Keratinocyte (primary cell): ENCODE measurements around the gene APP. TPM values are rescaled to one million over a fixed set of nuclear protein-coding genes. Genes with fewer than 3 reads are reported as not detected.

Experiments used
- DNase-seq: peaks from one replicate; pipeline ENCODE4 v3.0.0-alpha.2; 2011; ENCODE audit warnings: low read depth, missing footprints, low spot score
- FAIRE-seq: peaks from 2 replicates; lab custom pipeline; 2011; peaks lifted over from hg19 to GRCh38; lab: Jason Lieb, UNC
- H2AFZ ChIP-seq: 2 replicates; pipeline ENCODE4 v1.6.0; 2012; ENCODE audit warnings: low read length, control low read depth, inconsistent platforms; ENCODE audit not compliant: control insufficient read depth
- H3K27ac ChIP-seq: 2 replicates; pipeline ENCODE4 v1.5.1; 2011; ENCODE audit warnings: low read length; ENCODE audit not compliant: control insufficient read depth, insufficient read depth
- H3K27me3 ChIP-seq: 3 replicates; pipeline ENCODE4 v1.6.0; 2011; ENCODE audit warnings: low read length; ENCODE audit not compliant: control insufficient read depth, insufficient read depth; ENCODE audit errors: extremely low read depth
- H3K36me3 ChIP-seq, 2 experiments: 2 replicates in 1 of 2; 3 replicates in 1 of 2; pipeline ENCODE4 v1.5.1; 2011; ENCODE audit warnings: low read length in 2 of 2, mild to moderate bottlenecking in 1 of 2; ENCODE audit not compliant: control insufficient read depth in 2 of 2, insufficient read depth in 2 of 2; ENCODE audit errors: extremely low read depth in 1 of 2
- H3K4me1 ChIP-seq: 3 replicates; pipeline ENCODE4 v1.5.1; 2011; ENCODE audit warnings: low read length; ENCODE audit not compliant: control insufficient read depth, insufficient read depth; ENCODE audit errors: extremely low read depth
- H3K4me2 ChIP-seq: 3 replicates; pipeline ENCODE4 v1.6.0; 2011; ENCODE audit warnings: low read depth, low read length; ENCODE audit not compliant: control insufficient read depth, insufficient read depth; ENCODE audit errors: extremely low read depth
- H3K4me3 ChIP-seq, 3 experiments: fragments of 200-600 bp in 1 of 3; sonication (generic) in 1 of 3; 2 replicates in 2 of 3; 3 replicates in 1 of 3; pipeline ENCODE4 v1.5.1; 2011 to 2016; ENCODE audit warnings: low read length in 3 of 3, mild to moderate bottlenecking in 3 of 3, control low read depth in 2 of 3, inconsistent platforms in 1 of 3, low read depth in 1 of 3, mixed read lengths in 1 of 3, mixed run types in 1 of 3, moderate library complexity in 1 of 3; ENCODE audit not compliant: control insufficient read depth in 2 of 3, insufficient read depth in 2 of 3; ENCODE audit errors: extremely low read depth in 1 of 3
- H3K79me2 ChIP-seq: 2 replicates; pipeline ENCODE4 v1.6.0; 2012; ENCODE audit warnings: low read length; ENCODE audit not compliant: control insufficient read depth, insufficient read depth
- H3K9ac ChIP-seq: 3 replicates; pipeline ENCODE4 v1.6.0; 2011; ENCODE audit warnings: low read length; ENCODE audit not compliant: control insufficient read depth, insufficient read depth; ENCODE audit errors: extremely low read depth
- H3K9me1 ChIP-seq: 3 replicates; pipeline ENCODE4 v1.6.0; 2011; ENCODE audit warnings: low read length; ENCODE audit not compliant: control insufficient read depth, insufficient read depth; ENCODE audit errors: extremely low read depth
- H3K9me3 ChIP-seq: 2 replicates; pipeline ENCODE4 v1.5.1; 2012; ENCODE audit warnings: low read depth, low read length; ENCODE audit not compliant: control insufficient read depth
- H4K20me1 ChIP-seq: 3 replicates; pipeline ENCODE4 v1.6.0; 2011; ENCODE audit warnings: low read length; ENCODE audit not compliant: control insufficient read depth, insufficient read depth; ENCODE audit errors: extremely low read depth
- EZH2 ChIP-seq: IDR thresholded peaks from one replicate; pipeline ENCODE4 v1.6.1; 2012; ENCODE audit warnings: inconsistent platforms, mild to moderate bottlenecking, low read length, moderate library complexity
- dilution Hi-C: fragments of 300-500 bp; cut with MboI; formaldehyde crosslinking; loops from one replicate; pipeline ENCODE4 v1.7.0; 2020; ENCODE audit warnings: low sequenced_read_pairs; ENCODE audit not compliant: extremely low pct_ligation_motif_present
- polyA plus RNA-seq, 5 experiments: library from polyadenylated mRNA; depleted of rRNA in 3 of 5; stranded (reverse) in 3 of 5; stranded (forward) in 1 of 5; unstranded in 1 of 5; fragments of >200 nt; gene quantifications; 1 replicate in 1 of 5; 2 replicates in 3 of 5; 3 replicates in 1 of 5; pipeline versions ENCODE4 v1.2.1 to v1.2.3, GENCODE V29; 2011 to 2012; ENCODE audit warnings: missing spikeins in 2 of 5, low read depth in 1 of 5, low replicate concordance in 1 of 5
- TF ChIP-seq, protein P1 (sequence below), 3 experiments: IDR thresholded peaks in 1 of 3; conservative IDR thresholded peaks in 1 of 3; optimal IDR thresholded peaks in 1 of 3; 2 replicates in 2 of 3; 3 replicates in 1 of 3; pipeline versions ENCODE3 to v1.5.1; 2011; ENCODE audit warnings: low read length in 3 of 3, mild to moderate bottlenecking in 3 of 3, moderate library complexity in 2 of 3, control low read depth in 1 of 3, inconsistent platforms in 1 of 3; ENCODE audit not compliant: insufficient read depth in 2 of 3; ENCODE audit errors: extremely low read depth in 1 of 3

Gene APP
- polyA plus RNA-seq, 1 donor (not counting 4 experiments of a cell fraction or from before 2014, with no cell fraction given) = 1,015 TPM

DNA sequence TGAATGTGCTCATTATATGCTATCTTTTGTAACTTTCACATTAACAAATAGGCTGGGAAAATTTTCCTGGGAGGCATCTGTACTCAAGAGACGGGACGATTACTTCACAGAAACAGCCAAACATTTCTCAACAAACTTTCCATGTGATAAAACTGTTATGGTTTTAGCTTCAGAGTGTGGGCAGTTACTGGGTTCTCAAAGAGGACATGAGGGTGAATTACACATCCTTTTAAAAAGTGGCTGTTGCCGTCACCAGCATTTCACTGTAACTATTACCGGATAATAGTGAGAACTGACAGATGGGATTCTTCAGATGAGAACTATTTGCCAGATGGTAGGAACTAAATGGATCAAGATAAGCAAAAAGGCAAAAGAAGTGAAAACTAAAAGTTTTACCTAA, 109.1 kb downstream of the APP start:
- DNase-seq = no peak
- no peaks in the 10 kb centered on the region for H3K9me3 ChIP-seq
- H3K27ac ChIP-seq = no peak overlapping the region
- H3K9ac ChIP-seq = no peak overlapping the region
- no peak for TF ChIP-seq EZH2
- TF ChIP-seq, protein P1, sequence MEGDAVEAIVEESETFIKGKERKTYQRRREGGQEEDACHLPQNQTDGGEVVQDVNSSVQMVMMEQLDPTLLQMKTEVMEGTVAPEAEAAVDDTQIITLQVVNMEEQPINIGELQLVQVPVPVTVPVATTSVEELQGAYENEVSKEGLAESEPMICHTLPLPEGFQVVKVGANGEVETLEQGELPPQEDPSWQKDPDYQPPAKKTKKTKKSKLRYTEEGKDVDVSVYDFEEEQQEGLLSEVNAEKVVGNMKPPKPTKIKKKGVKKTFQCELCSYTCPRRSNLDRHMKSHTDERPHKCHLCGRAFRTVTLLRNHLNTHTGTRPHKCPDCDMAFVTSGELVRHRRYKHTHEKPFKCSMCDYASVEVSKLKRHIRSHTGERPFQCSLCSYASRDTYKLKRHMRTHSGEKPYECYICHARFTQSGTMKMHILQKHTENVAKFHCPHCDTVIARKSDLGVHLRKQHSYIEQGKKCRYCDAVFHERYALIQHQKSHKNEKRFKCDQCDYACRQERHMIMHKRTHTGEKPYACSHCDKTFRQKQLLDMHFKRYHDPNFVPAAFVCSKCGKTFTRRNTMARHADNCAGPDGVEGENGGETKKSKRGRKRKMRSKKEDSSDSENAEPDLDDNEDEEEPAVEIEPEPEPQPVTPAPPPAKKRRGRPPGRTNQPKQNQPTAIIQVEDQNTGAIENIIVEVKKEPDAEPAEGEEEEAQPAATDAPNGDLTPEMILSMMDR (optimal IDR thresholded peaks at IDR 0.05 in 1 of 3, IDR thresholded peaks at IDR 0.05 in 1 of 3, conservative IDR thresholded peaks at IDR 0.05 in 1 of 3; ENCODE audit: extremely low read depth in 1 of 3, insufficient read depth in 2 of 3, low read length in 3 of 3) = no peak
- H3K36me3 ChIP-seq = peaks cover 0 to 13% of the 10 kb centered on the region in 2 experiments
- dilution Hi-C loops = no loop called here
- no peaks in the 10 kb centered on the region for H3K9me1 ChIP-seq
- H3K4me3 ChIP-seq = no peak overlapping the region
- H2AFZ ChIP-seq = no peak overlapping the region
- peaks cover 93% of the 10 kb centered on the region for H3K79me2 ChIP-seq
- no peak overlapping the region for H3K4me2 ChIP-seq
- no peaks in the 10 kb centered on the region for H3K27me3 ChIP-seq
- peaks cover 29% of the 10 kb centered on the region for H4K20me1 ChIP-seq
- peaks cover 9% of the 10 kb centered on the region for H3K4me1 ChIP-seq
- no peak for FAIRE-seq

- H3K36me3 ChIP-seq = peaks cover 0 to 13% of the 10 kb centered on the region in 2 experiments
- TF ChIP-seq EZH2 = no peak
- TF ChIP-seq, protein P1 (optimal IDR thresholded peaks at IDR 0.05 in 1 of 3, IDR thresholded peaks at IDR 0.05 in 1 of 3, conservative IDR thresholded peaks at IDR 0.05 in 1 of 3; ENCODE audit: extremely low read depth in 1 of 3, insufficient read depth in 2 of 3, low read length in 3 of 3) = no peak
- H3K9me1 ChIP-seq = no peaks in the 10 kb centered on the region
- H3K27ac ChIP-seq = no peak overlapping the region
- no peaks in the 10 kb centered on the region for H3K9me3 ChIP-seq
- H3K9ac ChIP-seq = no peak overlapping the region
- no peaks in the 10 kb centered on the region for H3K27me3 ChIP-seq
- no peak overlapping the region for H3K4me3 ChIP-seq
- no peak overlapping the region for H2AFZ ChIP-seq
- no peak for DNase-seq
- dilution Hi-C loops = no loop called here
- peaks cover 2% of the 10 kb centered on the region for H3K4me1 ChIP-seq
- no peak overlapping the region for H3K4me2 ChIP-seq
- peaks cover 33% of the 10 kb centered on the region for H4K20me1 ChIP-seq
- H3K79me2 ChIP-seq = peaks cover 93% of the 10 kb centered on the region
- FAIRE-seq = no peak
Observed at GRCh38 chr21:26060335-26061115, 110.0 kb downstream of the APP start.
